SK-N-SH (cell line): ENCODE data around the gene SLAMF1.

Source experiments
- CTCF ChIP-seq: fragments of 200-600 bp; sonication (generic); IDR thresholded peaks from 2 replicates; pipeline ENCODE4 v1.6.1; 2017; ENCODE audit warnings: antibody characterized with exemption, mild to moderate bottlenecking, moderate library complexity
- SMC3 ChIP-seq: IDR thresholded peaks from 2 replicates; pipeline ENCODE4 v1.6.1; 2012; ENCODE audit warnings: low read depth, low read length, improper control_type of control experiment
- TEAD4 ChIP-seq: IDR thresholded peaks from 2 replicates; pipeline ENCODE4 v1.4.0; 2012; ENCODE audit warnings: mild to moderate bottlenecking, borderline replicate concordance; ENCODE audit not compliant: insufficient read depth

- TF ChIP-seq SMC3 = no peak
- no peak for TF ChIP-seq CTCF
- TF ChIP-seq TEAD4 = no peak
Observed at GRCh38 chr1:160614410-160614809, 32.4 kb downstream of the SLAMF1 start.
